NCI-H2081 treated with DMSO at 0.1 percent for 48 hours (cell line): ENCODE data around the gene CAPNS2.
"Not testable (repeated sequence)": the region's sequence is repeated elsewhere in the genome, so short reads cannot be mapped to it uniquely, and the experiment has no call there.

Experiments used
- DNase-seq: peaks from one replicate; lab custom pipeline; 2025; lab: John Stamatoyannopoulos, UW

Gene CAPNS2

GRCh38 chr16:55568207-55568606 is 1.7 kb downstream of the CAPNS2 start:
- DNase-seq, result no peak

GRCh38 chr16:55569025-55569424 is 2.5 kb downstream of the CAPNS2 start:
- DNase-seq, result no peak

DNA sequence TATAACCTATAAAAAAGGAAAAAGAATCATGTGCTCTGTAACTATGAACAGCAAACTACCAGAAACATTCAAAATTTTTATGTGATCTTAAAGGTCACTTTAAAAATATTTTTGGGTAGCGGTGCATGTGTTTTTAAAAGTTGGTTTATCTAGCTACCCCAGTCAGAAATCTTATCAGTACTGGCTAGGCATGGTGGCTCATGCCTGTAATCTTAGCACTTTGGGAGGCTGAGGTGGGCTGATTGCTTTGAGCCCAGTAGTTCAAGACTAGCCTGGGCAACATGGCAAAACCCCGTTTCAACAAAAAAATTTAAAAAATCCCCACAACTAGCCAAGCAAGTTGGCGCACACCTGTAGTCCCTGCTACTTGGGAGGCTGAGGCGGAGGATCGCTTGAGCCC is 3.7 kb downstream of the CAPNS2 start:
- DNase-seq, result no peak

GRCh38 chr16:55571191-55571897 is 4.9 kb downstream of the CAPNS2 start:
- no peak for DNase-seq

DNA sequence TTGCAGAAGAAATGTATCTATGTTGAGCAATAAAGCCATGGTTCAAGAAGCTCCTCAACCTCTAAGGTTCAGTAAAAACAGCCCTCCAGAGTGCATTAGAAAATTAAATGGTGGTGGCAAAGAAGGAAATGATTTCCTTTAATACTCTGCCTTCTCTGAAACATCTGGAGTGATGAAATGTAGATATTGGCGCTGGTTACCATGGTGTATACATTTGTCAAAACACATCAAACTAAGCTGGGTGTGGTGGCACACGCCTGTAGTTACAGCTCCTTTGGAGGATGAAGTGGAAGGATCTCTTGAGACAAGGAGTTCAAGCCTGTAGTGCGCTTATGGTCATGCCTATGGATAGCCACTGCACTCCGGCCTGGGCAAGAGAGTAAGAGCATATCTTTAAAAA is 6.0 kb downstream of the CAPNS2 start:
- DNase-seq, result no peak

DNA sequence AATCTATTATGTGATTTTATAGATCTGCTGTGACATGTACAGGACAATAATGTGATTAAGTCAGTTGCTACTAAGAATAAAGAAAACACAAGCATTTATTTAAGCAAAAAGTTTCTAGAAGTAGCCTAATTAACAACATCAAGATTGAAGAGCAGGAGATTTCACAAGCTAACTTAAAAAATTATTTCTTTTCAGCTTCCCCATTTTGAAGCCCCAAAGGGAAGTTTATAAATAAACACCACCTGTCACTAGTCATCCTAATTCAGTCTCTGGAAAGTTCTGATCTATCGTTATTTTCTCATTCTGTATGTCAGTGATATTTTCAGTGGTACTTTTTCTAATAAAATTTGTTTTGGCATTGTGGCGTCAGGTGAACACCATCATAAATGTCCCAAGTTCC is 8.3 kb downstream of the CAPNS2 start:
- DNase-seq, result no peak

DNA sequence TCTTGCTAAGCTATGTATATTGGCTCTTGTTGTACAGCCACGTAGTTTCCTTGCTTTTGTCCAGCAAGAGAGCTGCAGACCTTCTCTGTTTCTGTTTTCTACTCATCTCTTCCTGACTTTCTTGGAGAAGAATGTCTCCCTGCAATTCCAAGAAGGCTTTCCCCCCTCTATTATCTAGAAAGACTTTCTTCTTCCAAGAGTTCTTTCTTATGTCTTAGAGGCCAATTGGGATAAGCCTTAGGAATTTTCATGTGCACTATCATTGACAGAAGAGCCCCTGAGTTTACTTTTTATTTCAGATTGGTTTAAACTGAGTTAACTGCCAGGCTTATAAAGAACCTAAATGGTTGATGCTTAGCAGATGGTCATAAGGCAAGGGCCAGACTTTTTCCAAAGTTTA is 9.0 kb downstream of the CAPNS2 start:
- DNase-seq, result no peak

GRCh38 chr16:55576384-55576783 is 9.9 kb downstream of the CAPNS2 start:
- DNase-seq, result no peak

GRCh38 chr16:55577887-55578286 is 11.4 kb downstream of the CAPNS2 start:
- no peak for DNase-seq

GRCh38 chr16:55585631-55586030 is 19.1 kb downstream of the CAPNS2 start:
- no peak for DNase-seq

GRCh38 chr16:55588799-55589198 is 22.3 kb downstream of the CAPNS2 start:
- DNase-seq, result no peak

DNA sequence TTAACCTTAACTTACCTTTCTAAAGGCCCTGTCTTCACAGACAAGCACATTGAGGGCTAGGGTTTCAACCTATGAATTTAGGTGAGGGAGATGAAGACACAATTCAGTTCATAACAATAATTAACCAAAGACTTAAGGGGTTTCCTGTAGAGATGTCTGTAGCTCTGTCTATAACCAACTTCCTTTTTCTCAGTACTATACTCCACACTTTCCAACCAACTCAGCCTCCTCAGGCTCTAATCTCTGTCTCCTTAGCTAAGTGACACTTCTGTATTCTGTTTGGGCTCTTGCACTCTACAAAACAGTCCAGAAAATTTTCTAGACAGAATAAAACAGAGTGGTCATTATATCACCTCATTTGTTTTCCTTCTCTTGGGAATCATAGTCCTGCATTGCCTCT is 25.8 kb downstream of the CAPNS2 start:
- no peak for DNase-seq

GRCh38 chr16:55597928-55598327 is 31.4 kb downstream of the CAPNS2 start:
- DNase-seq, result no peak

DNA sequence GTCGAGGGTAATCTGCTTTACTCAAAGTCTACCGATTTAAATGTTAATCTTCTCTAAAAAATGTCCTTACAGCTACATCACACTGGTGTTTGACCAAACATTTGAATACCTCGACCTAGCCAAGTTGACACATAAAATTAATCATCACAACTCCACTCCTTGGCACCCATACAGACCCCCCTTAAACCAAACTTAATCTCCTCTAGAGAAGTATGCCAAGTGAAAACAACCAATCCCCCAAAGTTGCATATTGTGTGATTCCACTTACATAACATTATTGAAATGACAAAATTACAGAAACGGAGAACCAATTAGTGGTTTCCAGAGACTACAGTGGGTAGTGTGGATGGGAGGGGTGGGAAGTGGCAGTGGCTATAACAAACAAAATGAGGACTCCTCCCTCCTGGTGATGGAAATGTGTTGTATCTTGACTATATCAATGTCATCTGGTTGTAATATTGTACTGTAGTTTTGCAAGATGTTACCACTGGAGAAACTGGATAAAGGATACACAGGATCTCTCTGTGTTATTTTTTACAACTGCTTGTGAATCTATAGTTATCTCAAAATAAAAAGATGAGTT is 39.4 kb downstream of the CAPNS2 start:
- no peak for DNase-seq

- no peak for DNase-seq
Observed at GRCh38 chr16:55613613-55614335, 47.3 kb downstream of the CAPNS2 start.

DNA sequence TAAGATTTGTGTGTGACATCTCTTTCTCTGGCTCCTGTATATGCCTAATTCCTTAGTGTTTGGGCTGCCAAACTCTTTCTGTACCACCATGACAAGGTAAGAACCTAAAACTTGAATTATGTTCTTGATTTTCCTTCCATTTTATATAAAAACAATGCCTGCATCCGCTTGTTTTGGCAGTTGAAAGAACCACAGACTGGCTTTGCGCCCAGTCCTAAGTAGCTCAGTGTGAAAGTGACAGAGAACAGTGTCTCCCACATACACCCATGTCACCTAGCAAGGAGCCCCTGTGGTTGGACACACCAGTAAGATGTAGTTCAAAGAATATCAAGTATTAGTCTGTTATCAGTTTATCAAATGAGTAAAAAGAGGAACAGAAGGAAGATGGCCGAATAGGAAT is 48.6 kb downstream of the CAPNS2 start:
- no peak for DNase-seq

- DNase-seq, result not testable (repeated sequence)
Observed at GRCh38 chr16:55615670-55616069, 49.2 kb downstream of the CAPNS2 start.
